Measurements from ENCODE around the gene GREB1.
A peak's percentile ranks its signal among the peaks of the same experiment; 100 is the strongest.

Gene GREB1, protein sequence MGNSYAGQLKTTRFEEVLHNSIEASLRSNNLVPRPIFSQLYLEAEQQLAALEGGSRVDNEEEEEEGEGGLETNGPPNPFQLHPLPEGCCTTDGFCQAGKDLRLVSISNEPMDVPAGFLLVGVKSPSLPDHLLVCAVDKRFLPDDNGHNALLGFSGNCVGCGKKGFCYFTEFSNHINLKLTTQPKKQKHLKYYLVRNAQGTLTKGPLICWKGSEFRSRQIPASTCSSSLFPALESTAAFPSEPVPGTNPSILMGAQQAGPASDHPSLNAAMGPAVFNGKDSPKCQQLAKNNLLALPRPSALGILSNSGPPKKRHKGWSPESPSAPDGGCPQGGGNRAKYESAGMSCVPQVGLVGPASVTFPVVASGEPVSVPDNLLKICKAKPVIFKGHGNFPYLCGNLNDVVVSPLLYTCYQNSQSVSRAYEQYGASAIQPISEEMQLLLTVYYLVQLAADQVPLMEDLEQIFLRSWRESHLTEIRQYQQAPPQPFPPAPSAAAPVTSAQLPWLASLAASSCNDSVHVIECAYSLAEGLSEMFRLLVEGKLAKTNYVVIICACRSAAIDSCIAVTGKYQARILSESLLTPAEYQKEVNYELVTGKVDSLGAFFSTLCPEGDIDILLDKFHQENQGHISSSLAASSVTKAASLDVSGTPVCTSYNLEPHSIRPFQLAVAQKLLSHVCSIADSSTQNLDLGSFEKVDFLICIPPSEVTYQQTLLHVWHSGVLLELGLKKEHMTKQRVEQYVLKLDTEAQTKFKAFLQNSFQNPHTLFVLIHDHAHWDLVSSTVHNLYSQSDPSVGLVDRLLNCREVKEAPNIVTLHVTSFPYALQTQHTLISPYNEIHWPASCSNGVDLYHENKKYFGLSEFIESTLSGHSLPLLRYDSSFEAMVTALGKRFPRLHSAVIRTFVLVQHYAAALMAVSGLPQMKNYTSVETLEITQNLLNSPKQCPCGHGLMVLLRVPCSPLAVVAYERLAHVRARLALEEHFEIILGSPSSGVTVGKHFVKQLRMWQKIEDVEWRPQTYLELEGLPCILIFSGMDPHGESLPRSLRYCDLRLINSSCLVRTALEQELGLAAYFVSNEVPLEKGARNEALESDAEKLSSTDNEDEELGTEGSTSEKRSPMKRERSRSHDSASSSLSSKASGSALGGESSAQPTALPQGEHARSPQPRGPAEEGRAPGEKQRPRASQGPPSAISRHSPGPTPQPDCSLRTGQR (N-terminal part only)

GRCh38 chr2:11533278-11534070 is at the start of gene GREB1:
Gene GREB1, plus strand, starts transcription at chr2:11534045. Its CDS starts 22,570 bp downstream, at chr2:11556615.
- Mint-ChIP-seq H3K4me1 (no peaks in the 10 kb centered on the region), H3K4me3 (no peak within 1 kb of the TSS), H3K27me3 (peaks cover 22 to 44% of the 10 kb centered on the region in 2 donors), H3K27ac (no peak within 1 kb of the TSS), H3K36me3 (no peaks in the 10 kb centered on the region), H3K9me3 (no peaks in the 10 kb centered on the region)
- ATAC-seq (replicated peaks) (no peak), DNase-seq (no peak)

GRCh38 chr2:11488809-11489208 is 45.0 kb upstream of the GREB1 start:
- no peak overlapping the region for H3K4me3 Mint-ChIP-seq
- ATAC-seq (replicated peaks) = no peak
- DNase-seq = no peak
- no peak overlapping the region for H3K27ac Mint-ChIP-seq
- H3K4me1 Mint-ChIP-seq = no peaks in the 10 kb centered on the region
- H3K36me3 Mint-ChIP-seq = no peaks in the 10 kb centered on the region
- peaks cover 0 to 3% of the 10 kb centered on the region in 2 donors for H3K9me3 Mint-ChIP-seq
- H3K27me3 Mint-ChIP-seq = peaks cover 31 to 65% of the 10 kb centered on the region in 2 donors

DNA sequence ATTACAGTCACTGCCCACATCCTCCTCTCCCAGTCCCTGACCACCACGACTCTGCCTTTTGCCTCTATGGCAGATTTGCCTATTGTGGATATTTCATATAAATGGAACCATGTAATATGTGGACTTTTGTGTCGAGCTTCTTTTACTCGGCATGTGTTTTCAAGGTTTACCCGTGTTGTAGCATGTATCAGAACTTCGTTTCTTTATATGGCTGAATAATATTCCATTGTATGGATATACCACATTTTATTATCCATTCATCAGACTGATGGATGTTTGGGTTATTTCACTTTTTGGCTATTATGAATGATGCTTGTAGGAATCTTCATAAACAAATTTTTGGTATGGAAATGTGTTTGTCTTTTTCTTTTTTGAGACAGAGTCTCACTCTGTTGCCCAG is 43.7 kb upstream of the GREB1 start:
- Mint-ChIP-seq H3K27me3 (peaks cover 26 to 58% of the 10 kb centered on the region in 2 donors), H3K4me3 (no peak overlapping the region), H3K36me3 (no peaks in the 10 kb centered on the region), H3K4me1 (no peaks in the 10 kb centered on the region), H3K9me3 (peaks cover 0 to 3% of the 10 kb centered on the region in 2 donors), H3K27ac (no peak overlapping the region)
- DNase-seq = no peak
- no peak for ATAC-seq (replicated peaks)

- Mint-ChIP-seq H3K36me3 (no peaks in the 10 kb centered on the region), H3K4me1 (no peaks in the 10 kb centered on the region), H3K27ac (no peak overlapping the region), H3K4me3 (no peak overlapping the region), H3K9me3 (peaks cover 0 to 3% of the 10 kb centered on the region in 2 donors), H3K27me3 (peaks cover 19 to 45% of the 10 kb centered on the region in 2 donors)
- no peak for DNase-seq
- no peak for ATAC-seq (replicated peaks)
These were observed 42.4 kb upstream of the GREB1 start for GRCh38 chr2:11491348-11491933.

DNA sequence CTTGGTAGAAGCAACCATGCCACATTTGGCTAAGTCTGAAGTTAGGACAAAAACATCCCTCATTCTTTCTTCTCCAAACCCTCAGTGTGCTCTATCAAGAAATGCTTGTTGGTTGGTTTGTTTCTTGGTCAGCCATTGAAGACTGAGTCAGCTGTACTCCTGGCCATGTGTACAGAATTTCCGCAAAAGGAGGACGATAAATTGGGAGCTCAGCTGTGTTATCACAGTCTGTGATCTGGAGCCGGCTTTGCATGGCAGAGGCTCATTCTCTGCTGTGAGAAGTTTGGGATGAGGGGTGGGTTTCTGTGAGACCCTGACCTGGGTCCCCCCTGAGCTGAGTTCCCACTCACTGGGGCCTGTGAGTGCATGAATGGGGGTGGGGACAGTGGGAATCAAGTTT is 41.6 kb upstream of the GREB1 start:
- peaks cover 17 to 40% of the 10 kb centered on the region in 2 donors for H3K27me3 Mint-ChIP-seq

GRCh38 chr2:11492720-11493119 is 41.1 kb upstream of the GREB1 start:
- H3K4me1 Mint-ChIP-seq = no peaks in the 10 kb centered on the region
- ATAC-seq (replicated peaks) (no peak), DNase-seq (no peak)
- H3K9me3 Mint-ChIP-seq = peaks cover 0 to 3% of the 10 kb centered on the region in 2 donors
- H3K36me3 Mint-ChIP-seq = no peaks in the 10 kb centered on the region
- peaks cover 12 to 36% of the 10 kb centered on the region in 2 donors for H3K27me3 Mint-ChIP-seq
- no peak overlapping the region for H3K27ac Mint-ChIP-seq
- H3K4me3 Mint-ChIP-seq = no peak overlapping the region

More for the DNA sequence above, 41.6 kb upstream of the GREB1 start:
- DNase-seq (no peak), ATAC-seq (replicated peaks) (no peak)
- Mint-ChIP-seq H3K9me3 (peaks cover 0 to 3% of the 10 kb centered on the region in 2 donors), H3K36me3 (no peaks in the 10 kb centered on the region), H3K4me1 (no peaks in the 10 kb centered on the region), H3K27ac (no peak overlapping the region), H3K4me3 (no peak overlapping the region)

DNA sequence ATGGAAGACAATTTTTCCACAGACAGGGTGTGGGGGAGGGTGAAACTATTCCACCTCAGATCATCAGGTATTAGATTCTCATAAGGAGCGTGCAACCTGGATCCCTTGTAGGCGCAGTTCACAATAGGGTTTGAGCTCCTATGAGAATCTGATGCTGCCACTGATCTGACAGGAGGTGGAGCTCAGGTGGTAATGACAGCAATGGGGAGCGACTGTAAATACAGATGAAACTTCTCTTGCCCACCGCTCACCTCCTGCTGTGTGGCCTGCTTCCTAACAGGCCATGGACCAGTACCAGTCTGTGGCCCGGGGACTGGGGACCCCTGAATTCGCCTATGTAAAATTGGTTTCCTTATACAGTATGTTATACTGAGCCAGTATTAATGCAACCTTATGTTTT is 40.6 kb upstream of the GREB1 start:
- DNase-seq (no peak), ATAC-seq (replicated peaks) (no peak)
- no peak overlapping the region for H3K4me3 Mint-ChIP-seq
- no peaks in the 10 kb centered on the region for H3K36me3 Mint-ChIP-seq
- H3K27ac Mint-ChIP-seq = no peak overlapping the region
- H3K4me1 Mint-ChIP-seq = no peaks in the 10 kb centered on the region
- H3K27me3 Mint-ChIP-seq = peaks cover 10 to 31% of the 10 kb centered on the region in 2 donors
- H3K9me3 Mint-ChIP-seq = peaks cover 0 to 3% of the 10 kb centered on the region in 2 donors

GRCh38 chr2:11494310-11494709 is 39.5 kb upstream of the GREB1 start:
- Mint-ChIP-seq H3K4me3 (no peak overlapping the region), H3K36me3 (no peaks in the 10 kb centered on the region), H3K4me1 (no peaks in the 10 kb centered on the region), H3K27ac (no peak overlapping the region), H3K9me3 (peaks cover 0 to 3% of the 10 kb centered on the region in 2 donors), H3K27me3 (peaks cover 10 to 38% of the 10 kb centered on the region in 2 donors)
- no peak for ATAC-seq (replicated peaks)
- no peak for DNase-seq

GRCh38 chr2:11495844-11496681 is 37.8 kb upstream of the GREB1 start:
- Mint-ChIP-seq H3K4me3 (no peak overlapping the region), H3K27ac (no peak overlapping the region), H3K4me1 (no peaks in the 10 kb centered on the region), H3K9me3 (no peaks in the 10 kb centered on the region), H3K36me3 (no peaks in the 10 kb centered on the region), H3K27me3 (peaks cover 10 to 34% of the 10 kb centered on the region in 2 donors)
- DNase-seq (no peak), ATAC-seq (replicated peaks) (no peak)

GRCh38 chr2:11498543-11499034 is 35.3 kb upstream of the GREB1 start:
- Mint-ChIP-seq H3K27ac (peak overlapping the region; percentile 25), H3K4me1 (no peaks in the 10 kb centered on the region), H3K27me3 (peaks cover 18 to 42% of the 10 kb centered on the region in 2 donors), H3K36me3 (peaks cover 0 to 5% of the 10 kb centered on the region in 2 donors), H3K4me3 (no peak overlapping the region), H3K9me3 (peaks cover 0 to 7% of the 10 kb centered on the region in 2 donors)
- no peak for ATAC-seq (replicated peaks)
- no peak for DNase-seq

DNA sequence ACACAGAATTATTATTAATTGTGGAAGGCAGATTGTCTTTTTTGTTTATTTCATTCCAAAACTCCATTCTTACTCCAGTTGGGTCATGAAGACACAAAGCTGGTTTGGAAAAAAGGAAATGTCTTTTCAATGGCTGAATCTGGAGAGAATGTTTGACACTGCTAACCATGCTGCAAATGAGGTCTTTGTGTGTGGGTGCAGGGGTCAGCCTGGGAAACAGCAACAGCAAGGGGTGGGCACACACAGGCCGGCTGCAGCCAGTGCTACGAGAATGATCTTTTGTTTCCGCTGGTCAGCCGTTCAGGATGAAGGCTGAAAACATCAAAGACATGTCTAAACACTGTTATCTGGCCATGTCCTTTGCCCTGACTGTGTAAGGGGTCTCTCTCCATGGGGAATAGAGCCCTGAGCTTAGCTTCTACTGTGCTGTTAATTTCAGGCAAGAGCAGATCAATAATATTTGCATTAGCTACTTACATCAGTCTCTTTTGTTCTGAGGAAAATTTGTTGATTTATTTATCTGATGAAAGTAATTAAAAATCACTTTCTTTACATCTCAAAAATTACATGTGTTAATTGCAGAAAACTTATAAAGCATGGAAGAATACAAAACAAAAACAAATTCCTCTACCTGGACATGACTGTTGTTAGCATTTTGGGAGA is 34.6 kb upstream of the GREB1 start:
- DNase-seq (no peak), ATAC-seq (replicated peaks) (no peak)
- Mint-ChIP-seq H3K36me3 (peaks cover 0 to 5% of the 10 kb centered on the region in 2 donors), H3K27ac (no peak overlapping the region), H3K9me3 (peaks cover 0 to 7% of the 10 kb centered on the region in 2 donors), H3K4me3 (no peak overlapping the region), H3K4me1 (no peaks in the 10 kb centered on the region), H3K27me3 (peaks cover 15 to 42% of the 10 kb centered on the region in 2 donors)

GRCh38 chr2:11500702-11501303 is 33.0 kb upstream of the GREB1 start:
- peaks cover 0 to 5% of the 10 kb centered on the region in 2 donors for H3K36me3 Mint-ChIP-seq
- no peak overlapping the region for H3K4me3 Mint-ChIP-seq
- no peaks in the 10 kb centered on the region for H3K4me1 Mint-ChIP-seq
- DNase-seq (no peak), ATAC-seq (replicated peaks) (no peak)
- peaks cover 0 to 7% of the 10 kb centered on the region in 2 donors for H3K9me3 Mint-ChIP-seq
- peaks cover 19 to 36% of the 10 kb centered on the region in 2 donors for H3K27me3 Mint-ChIP-seq
- no peak overlapping the region for H3K27ac Mint-ChIP-seq
